BLaER1 treated with 17β-estradiol and CSF1 and Interleukin-3, amounts not matched to agents 10 nM and 100 nM (cell line): ENCODE results near the gene ENTHD1.

Source experiments
- H3K27ac ChIP-seq, 11 experiments: shearing (Covaris generic); formaldehyde crosslinking; 2 replicates each; pipeline ENCODE4 v1.8.1; 2022
- H3K27me3 ChIP-seq, 11 experiments: shearing (Covaris generic); formaldehyde crosslinking; 2 replicates each; pipeline ENCODE4 v1.8.1; 2022
- H3K36me3 ChIP-seq, 11 experiments: shearing (Covaris generic); formaldehyde crosslinking; 2 replicates each; pipeline ENCODE4 v1.8.1; 2022
- H3K4me1 ChIP-seq, 10 experiments: shearing (Covaris generic); formaldehyde crosslinking; 2 replicates each; pipeline ENCODE4 v1.8.1; 2022
- H3K4me2 ChIP-seq, 11 experiments: shearing (Covaris generic); formaldehyde crosslinking; 2 replicates each; pipeline ENCODE4 v1.8.1; 2022
- H3K4me3 ChIP-seq, 10 experiments: shearing (Covaris generic); formaldehyde crosslinking; 2 replicates each; pipeline ENCODE4 v1.8.1; 2022
- H3K9ac ChIP-seq, 11 experiments: shearing (Covaris generic); formaldehyde crosslinking; 2 replicates each; pipeline ENCODE4 v1.8.1; 2022
- H3K9me3 ChIP-seq, 11 experiments: shearing (Covaris generic); formaldehyde crosslinking; replicated peaks in 1 of 11; 2 replicates each; pipeline ENCODE4 v1.8.1; 2022
- H4K20me1 ChIP-seq, 11 experiments: shearing (Covaris generic); formaldehyde crosslinking; 2 replicates each; pipeline ENCODE4 v1.8.1; 2022
- Cebpa-rat ChIP-seq, 11 experiments: shearing (Covaris generic); IDR thresholded peaks; 2 replicates each; pipeline ENCODE4 v1.8.1; 2022

Gene ENTHD1

GRCh38 chr22:39916496-39916895 lies 22.9 kb upstream of the ENTHD1 start:
- H4K20me1 ChIP-seq, result no peaks in the 10 kb centered on the region
- H3K4me2 ChIP-seq, result no peak overlapping the region
- no peak overlapping the region for H3K4me3 ChIP-seq
- TF ChIP-seq Cebpa-rat (IDR thresholded peaks at IDR 0.05), result no peak
- no peak overlapping the region for H3K27ac ChIP-seq
- H3K27me3 ChIP-seq, result no peaks in the 10 kb centered on the region
- H3K4me1 ChIP-seq, result peaks cover 0 to 13% (median 2%) of the 10 kb centered on the region in 10 experiments; a peak in 7 of 20 replicates
- no peaks in the 10 kb centered on the region for H3K9me3 ChIP-seq
- no peaks in the 10 kb centered on the region for H3K36me3 ChIP-seq
- H3K9ac ChIP-seq, result no peak overlapping the region

GRCh38 chr22:39915295-39915726 lies 21.8 kb upstream of the ENTHD1 start:
- no peak for TF ChIP-seq Cebpa-rat (IDR thresholded peaks at IDR 0.05)
- no peaks in the 10 kb centered on the region for H3K27me3 ChIP-seq
- no peak overlapping the region for H3K9ac ChIP-seq
- peak overlapping the region in 1 of 11 experiments; percentile 21; a peak in 2 of 22 replicates for H3K4me2 ChIP-seq
- peaks cover 0 to 18% (median 2%) of the 10 kb centered on the region in 10 experiments; a peak in 8 of 20 replicates for H3K4me1 ChIP-seq
- no peaks in the 10 kb centered on the region for H3K36me3 ChIP-seq
- no peaks in the 10 kb centered on the region for H4K20me1 ChIP-seq
- peaks cover 0 to 2% (median 0%) of the 10 kb centered on the region in 11 experiments; a peak in 5 of 22 replicates for H3K9me3 ChIP-seq
- no peak overlapping the region for H3K4me3 ChIP-seq
- no peak overlapping the region for H3K27ac ChIP-seq

- TF ChIP-seq Cebpa-rat (IDR thresholded peaks at IDR 0.05), result no peak
- Histone ChIP-seq H3K9ac (no peak overlapping the region), H3K4me1 (peaks cover 0 to 25% (median 2%) of the 10 kb centered on the region in 10 experiments; a peak in 8 of 20 replicates), H3K36me3 (no peaks in the 10 kb centered on the region), H3K4me3 (no peak overlapping the region), H3K27me3 (no peaks in the 10 kb centered on the region), H4K20me1 (no peaks in the 10 kb centered on the region), H3K4me2 (no peak overlapping the region; a peak in 1 of 22 replicates), H3K27ac (no peak overlapping the region), H3K9me3 (peaks cover 0 to 10% (median 0%) of the 10 kb centered on the region in 11 experiments; a peak in 6 of 22 replicates)
Observed at GRCh38 chr22:39914584-39914983, 21.0 kb upstream of the ENTHD1 start.

GRCh38 chr22:39913886-39914285 lies 20.3 kb upstream of the ENTHD1 start:
- no peaks in the 10 kb centered on the region for H3K27me3 ChIP-seq
- H3K27ac ChIP-seq, result no peak overlapping the region
- H3K4me3 ChIP-seq, result no peak overlapping the region
- H3K9me3 ChIP-seq, result peaks cover 0 to 10% (median 0%) of the 10 kb centered on the region in 11 experiments; a peak in 6 of 22 replicates
- peaks cover 0 to 25% (median 2%) of the 10 kb centered on the region in 10 experiments; a peak in 8 of 20 replicates for H3K4me1 ChIP-seq
- no peak overlapping the region for H3K4me2 ChIP-seq
- no peaks in the 10 kb centered on the region for H3K36me3 ChIP-seq
- no peaks in the 10 kb centered on the region for H4K20me1 ChIP-seq
- no peak overlapping the region for H3K9ac ChIP-seq
- TF ChIP-seq Cebpa-rat (IDR thresholded peaks at IDR 0.05), result no peak

- Histone ChIP-seq H3K27ac (no peak overlapping the region), H3K36me3 (no peaks in the 10 kb centered on the region), H4K20me1 (no peaks in the 10 kb centered on the region), H3K4me2 (no peak overlapping the region), H3K4me3 (no peak overlapping the region), H3K27me3 (no peaks in the 10 kb centered on the region), H3K9ac (no peak overlapping the region), H3K9me3 (peaks cover 0 to 10% (median 0%) of the 10 kb centered on the region in 11 experiments; a peak in 6 of 22 replicates), H3K4me1 (peaks cover 0 to 25% (median 2%) of the 10 kb centered on the region in 10 experiments; a peak in 8 of 20 replicates)
- TF ChIP-seq Cebpa-rat (IDR thresholded peaks at IDR 0.05), result no peak
Observed at GRCh38 chr22:39913321-39913720, 19.8 kb upstream of the ENTHD1 start.

- H3K27ac ChIP-seq, result no peak overlapping the region
Observed at GRCh38 chr22:39910876-39911613, 17.5 kb upstream of the ENTHD1 start.

GRCh38 chr22:39908737-39909136 lies 15.2 kb upstream of the ENTHD1 start:
- Histone ChIP-seq H3K4me2 (peak overlapping the region in 2 of 11 experiments; percentile 13 to 29; a peak in 1 of 22 replicates), H3K36me3 (no peaks in the 10 kb centered on the region), H3K4me3 (no peak overlapping the region), H4K20me1 (no peaks in the 10 kb centered on the region), H3K9ac (no peak overlapping the region), H3K27ac (no peak overlapping the region), H3K9me3 (peaks cover 0 to 10% (median 0%) of the 10 kb centered on the region in 11 experiments; a peak in 6 of 22 replicates), H3K27me3 (no peaks in the 10 kb centered on the region), H3K4me1 (peaks cover 0 to 14% (median 0%) of the 10 kb centered on the region in 10 experiments; a peak in 5 of 20 replicates)
- no peak for TF ChIP-seq Cebpa-rat (IDR thresholded peaks at IDR 0.05)

More at GRCh38 chr22:39910876-39911613, 17.5 kb upstream of the ENTHD1 start:
- Histone ChIP-seq H3K36me3 (no peaks in the 10 kb centered on the region), H4K20me1 (no peaks in the 10 kb centered on the region), H3K4me2 (peak overlapping the region in 2 of 11 experiments; percentile 2 to 33; a peak in 3 of 22 replicates), H3K9me3 (peaks cover 0 to 10% (median 0%) of the 10 kb centered on the region in 11 experiments; a peak in 6 of 22 replicates), H3K4me1 (peaks cover 0 to 21% (median 2%) of the 10 kb centered on the region in 10 experiments; a peak in 7 of 20 replicates), H3K9ac (no peak overlapping the region), H3K27me3 (no peaks in the 10 kb centered on the region), H3K4me3 (no peak overlapping the region)
- no peak for TF ChIP-seq Cebpa-rat (IDR thresholded peaks at IDR 0.05)

- Histone ChIP-seq H3K4me1 (peaks cover 0 to 14% (median 0%) of the 10 kb centered on the region in 10 experiments; a peak in 5 of 20 replicates), H3K4me3 (no peak overlapping the region), H3K9me3 (peaks cover 0 to 10% (median 0%) of the 10 kb centered on the region in 11 experiments; a peak in 6 of 22 replicates), H3K36me3 (no peaks in the 10 kb centered on the region), H3K4me2 (no peak overlapping the region), H3K27ac (no peak overlapping the region), H3K27me3 (no peaks in the 10 kb centered on the region), H4K20me1 (no peaks in the 10 kb centered on the region), H3K9ac (no peak overlapping the region)
- TF ChIP-seq Cebpa-rat (IDR thresholded peaks at IDR 0.05), result no peak
Observed at GRCh38 chr22:39908136-39908535, 14.6 kb upstream of the ENTHD1 start.

GRCh38 chr22:39907605-39908097 lies 14.1 kb upstream of the ENTHD1 start:
- no peak overlapping the region for H3K4me3 ChIP-seq
- no peak for TF ChIP-seq Cebpa-rat (IDR thresholded peaks at IDR 0.05)
- peaks cover 0 to 10% (median 0%) of the 10 kb centered on the region in 11 experiments; a peak in 6 of 22 replicates for H3K9me3 ChIP-seq
- H3K36me3 ChIP-seq, result no peaks in the 10 kb centered on the region
- no peaks in the 10 kb centered on the region for H4K20me1 ChIP-seq
- no peak overlapping the region for H3K27ac ChIP-seq
- peaks cover 0 to 14% (median 0%) of the 10 kb centered on the region in 10 experiments; a peak in 5 of 20 replicates for H3K4me1 ChIP-seq
- no peaks in the 10 kb centered on the region for H3K27me3 ChIP-seq
- H3K4me2 ChIP-seq, result no peak overlapping the region
- H3K9ac ChIP-seq, result no peak overlapping the region
